Endothelial cell of umbilical vein (primary cell): ENCODE data around the gene ENTR1.

Source experiments
- MYC ChIP-seq: IDR thresholded peaks from one replicate; pipeline ENCODE4 v1.6.1; 2011; ENCODE audit warnings: mild to moderate bottlenecking, low read depth, low read length
- POLR2A ChIP-seq: IDR thresholded peaks from 2 replicates; pipeline ENCODE4 v1.6.1; 2012; ENCODE audit warnings: low read depth, mild to moderate bottlenecking, control low read depth, low read length

DNA sequence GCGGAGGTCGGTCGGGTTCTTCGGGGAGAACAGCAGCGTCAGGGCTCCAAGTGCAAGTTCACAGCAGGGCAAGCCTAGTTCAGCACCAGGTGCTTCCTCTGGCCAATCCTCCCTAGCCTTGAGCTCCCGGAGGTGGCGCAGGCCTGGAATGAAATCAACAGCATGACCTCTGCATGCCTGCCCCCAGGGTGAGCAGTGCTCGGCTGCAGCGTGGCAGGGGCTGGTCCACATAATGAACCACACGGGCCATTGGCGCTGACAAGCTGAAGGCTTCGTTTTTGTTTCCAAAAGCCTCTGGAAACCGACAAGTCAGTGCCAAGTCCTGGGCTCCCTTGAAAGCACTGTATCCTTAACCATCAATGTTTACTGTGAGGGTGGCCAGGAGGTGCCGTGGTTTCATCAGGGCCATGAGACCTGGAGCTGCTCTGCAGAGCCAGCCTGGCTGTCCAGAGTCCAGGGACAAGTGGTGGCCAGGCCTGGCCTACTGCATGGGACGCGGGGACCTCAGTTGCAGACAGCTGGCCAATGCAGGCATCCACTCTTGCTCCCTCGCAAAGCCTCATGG, 31.3 kb upstream of the ENTR1 start:
- TF ChIP-seq POLR2A (no peak), MYC (no peak)
